Stimulated activated CD4-positive, alpha-beta T cell treated with anti-CD3 and anti-CD28 coated beads, Interleukin-15, amount 100 ng/mL, for 1 hour (primary cell): Measurements from ENCODE around the gene FAN1.
A peak's percentile ranks its signal among the peaks of the same experiment; 100 is the strongest.

Experiments used
- DNase-seq, 2 donors: peaks; one replicate each; pipeline ENCODE4 v3.0.0-alpha.2; 2020; ENCODE audit warnings: low read depth in 1 of 2, low spot score in 1 of 2

The FAN1 gene

DNA sequence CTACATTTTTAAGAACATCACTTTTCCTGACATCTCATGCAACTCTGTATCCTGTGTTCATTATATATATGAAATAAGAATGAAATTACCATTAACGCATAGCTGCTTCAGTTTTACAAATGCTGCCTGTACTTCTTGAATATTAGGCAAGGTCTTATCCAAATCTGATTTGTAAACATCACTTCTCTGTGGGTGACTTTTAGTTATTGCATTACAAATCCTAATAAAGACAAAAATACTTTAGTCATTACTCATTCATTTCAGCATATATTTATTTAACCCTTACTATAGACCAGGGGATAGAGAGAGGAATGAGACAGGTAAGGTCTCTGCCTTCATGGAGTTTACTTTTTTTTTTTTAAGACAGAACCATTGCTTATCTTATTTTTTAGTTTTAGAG is 51.0 kb downstream of the FAN1 start:
- no peak for DNase-seq

DNA sequence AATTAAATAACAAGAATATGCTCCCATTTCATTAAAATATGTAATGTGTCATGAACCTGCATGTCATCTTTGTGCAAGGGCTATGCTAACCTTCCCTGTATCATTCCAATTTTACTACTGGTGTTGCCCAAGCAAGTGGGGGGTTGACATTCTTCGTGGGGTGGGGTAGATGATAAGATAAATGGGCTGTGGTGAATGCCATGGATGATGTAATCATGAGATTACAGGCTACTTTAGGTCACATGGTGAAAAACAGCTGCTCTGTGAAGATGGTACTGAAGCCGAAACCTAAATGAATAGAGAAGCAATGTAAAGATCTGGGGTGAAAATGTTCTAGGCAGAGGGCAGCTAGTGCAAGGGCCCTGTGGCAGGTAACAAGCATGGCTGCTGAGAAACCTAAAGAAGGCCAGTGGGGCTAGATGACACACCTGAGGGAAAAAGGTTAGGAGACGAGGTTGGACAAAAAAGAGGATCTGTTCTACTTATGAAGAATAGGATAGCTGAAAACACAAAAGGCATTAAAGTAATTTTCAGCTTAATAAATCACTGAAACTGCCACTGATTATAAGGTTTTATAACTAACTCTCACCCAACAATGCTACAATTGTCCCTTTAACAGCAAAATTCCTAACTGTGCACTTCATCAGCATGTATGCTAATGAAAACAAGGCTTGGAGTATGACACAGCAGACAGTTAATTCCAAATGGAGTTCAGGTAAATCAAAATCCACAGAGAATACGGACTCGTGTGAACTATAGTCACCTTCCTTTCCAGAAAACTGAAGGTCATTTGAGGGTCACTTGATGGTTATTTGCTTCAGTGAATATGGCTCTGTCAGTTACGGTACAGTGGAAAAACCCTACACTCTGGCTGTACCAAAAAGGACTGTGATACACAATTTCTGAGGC is 52.8 kb downstream of the FAN1 start:
- no peak for DNase-seq

DNA sequence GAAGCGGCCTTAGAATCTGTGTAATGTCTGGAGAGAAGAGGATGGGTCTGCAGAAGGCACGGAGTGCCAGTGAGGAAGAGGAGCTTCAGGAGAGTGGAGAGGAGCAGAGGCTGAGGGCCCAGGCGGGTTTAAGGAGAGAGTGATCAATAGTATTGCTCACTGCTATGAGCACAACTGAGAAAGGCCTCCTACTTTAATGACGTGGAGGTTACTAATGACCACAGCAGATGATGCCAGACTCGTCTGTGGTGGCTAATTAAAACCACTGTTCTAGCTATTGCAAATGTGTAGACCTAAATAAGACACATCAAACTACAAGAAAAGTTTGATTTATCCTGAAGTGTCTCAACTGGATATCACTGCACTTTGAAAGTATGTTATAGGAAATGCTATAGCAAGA is 54.5 kb downstream of the FAN1 start:
- no peak for DNase-seq

DNA sequence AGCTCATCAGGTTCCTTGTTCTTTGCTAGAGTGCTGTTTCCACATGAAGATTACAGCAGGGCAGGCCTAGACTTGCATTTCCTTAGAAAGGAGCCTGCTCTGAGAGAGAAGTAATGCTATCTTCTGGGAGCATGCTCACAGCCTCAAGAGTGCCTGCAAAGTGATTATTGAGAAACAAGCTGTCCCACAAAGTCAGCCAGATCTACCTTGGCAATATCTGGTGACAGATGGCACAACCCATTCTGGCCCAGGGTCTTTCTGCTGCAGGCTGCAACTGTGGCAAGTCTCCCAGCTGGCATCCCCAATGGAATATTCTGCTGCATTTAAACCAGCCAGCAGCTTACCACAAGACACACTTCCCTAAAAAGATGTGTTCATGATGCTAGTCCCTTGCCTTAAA is 58.4 kb downstream of the FAN1 start:
- DNase-seq, result no peak

DNA sequence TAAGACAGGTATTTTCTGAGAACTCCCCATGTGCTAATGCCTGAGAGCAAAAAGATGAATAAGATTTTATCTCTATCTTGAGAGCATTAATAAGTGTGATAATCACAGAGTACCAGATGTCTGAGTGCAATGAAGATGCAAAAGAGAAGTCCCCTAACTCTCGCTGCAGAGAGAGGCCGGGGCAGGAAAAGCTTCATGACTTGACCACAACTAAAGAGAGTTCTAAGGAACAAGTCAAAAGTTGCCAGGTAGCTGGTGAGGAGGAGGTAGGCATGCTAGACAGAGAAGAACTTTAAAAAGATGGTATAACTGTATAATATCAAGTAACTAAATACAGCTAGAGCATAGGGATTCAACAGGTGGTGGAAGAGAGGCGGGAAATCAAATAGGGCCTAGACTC is 58.9 kb downstream of the FAN1 start:
- no peak for DNase-seq

DNA sequence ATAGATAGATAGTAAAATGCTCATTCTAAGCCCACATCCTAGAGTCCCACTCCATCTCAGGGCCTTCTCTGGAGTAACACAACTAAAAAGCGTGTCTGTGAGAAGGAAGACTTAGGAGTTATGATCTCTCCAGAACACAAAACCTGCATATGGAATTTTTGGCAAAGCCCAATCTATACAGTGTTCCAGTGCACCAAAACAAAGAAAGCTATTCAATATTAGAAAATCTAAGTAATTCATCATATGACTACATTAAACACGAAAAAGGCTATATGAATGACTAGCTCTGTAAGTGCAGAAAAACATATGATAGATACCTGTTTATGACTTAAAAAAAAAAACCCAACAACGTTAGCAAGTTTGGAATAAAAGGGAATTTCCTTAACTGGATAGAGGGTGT is 60.0 kb downstream of the FAN1 start:
- DNase-seq, result no peak

DNA sequence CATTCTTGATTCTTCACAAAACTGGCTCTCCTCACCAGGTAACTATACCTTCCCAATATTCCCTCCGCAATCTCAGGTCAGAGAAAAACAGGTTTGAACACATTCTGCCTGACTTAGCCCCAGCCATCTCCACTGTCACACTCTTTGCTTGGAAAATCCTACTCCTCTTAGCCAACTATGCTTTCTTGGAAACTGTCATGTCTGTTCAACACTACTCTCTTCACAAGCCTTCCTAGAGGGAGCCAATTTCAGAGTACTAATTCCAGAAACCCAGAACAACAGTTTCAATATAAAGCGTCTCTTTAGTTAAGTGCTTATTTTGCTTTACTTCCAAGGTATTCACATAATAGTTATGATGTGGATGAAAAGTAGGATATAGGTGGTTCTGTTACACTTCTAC is 66.0 kb downstream of the FAN1 start:
- DNase-seq, result no peak

DNA sequence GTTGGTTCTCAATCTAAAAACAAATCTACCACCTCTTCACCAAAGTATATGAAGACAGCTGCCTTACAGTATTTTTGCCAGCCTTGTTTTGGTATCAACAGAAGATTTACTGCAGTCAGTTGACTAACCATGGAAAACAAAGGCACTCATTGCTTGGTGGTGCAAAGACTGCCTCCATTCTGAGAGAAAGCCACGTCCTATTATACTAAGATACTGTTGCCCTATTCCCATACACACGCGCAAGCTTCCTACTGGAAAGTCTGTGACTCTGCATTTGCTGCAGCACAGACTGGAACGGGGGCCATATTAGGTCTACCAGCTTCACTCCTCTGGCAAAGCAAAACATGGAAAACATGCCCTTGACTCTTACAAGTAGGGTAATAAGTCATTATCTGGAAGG is 69.7 kb downstream of the FAN1 start:
- no peak for DNase-seq

DNA sequence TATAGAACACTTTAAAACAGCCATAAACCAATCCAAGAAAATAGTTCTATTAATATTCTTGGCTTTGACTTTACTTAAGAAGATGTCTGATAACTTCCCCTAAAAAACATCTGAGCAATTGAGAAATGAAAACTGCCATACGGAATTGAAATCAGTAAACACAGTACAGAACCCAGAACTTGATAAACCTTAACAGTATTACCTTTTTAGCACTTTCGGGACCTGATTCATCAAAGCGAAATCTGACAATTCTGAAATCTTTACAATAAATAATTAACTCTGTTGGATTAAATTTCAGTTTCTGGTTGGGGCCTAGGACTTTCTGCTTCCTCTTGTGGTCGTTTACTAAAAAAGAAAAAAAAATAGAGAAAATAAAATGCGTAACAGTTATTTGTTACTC is 70.4 kb downstream of the FAN1 start:
- DNase-seq, result no peak

DNA sequence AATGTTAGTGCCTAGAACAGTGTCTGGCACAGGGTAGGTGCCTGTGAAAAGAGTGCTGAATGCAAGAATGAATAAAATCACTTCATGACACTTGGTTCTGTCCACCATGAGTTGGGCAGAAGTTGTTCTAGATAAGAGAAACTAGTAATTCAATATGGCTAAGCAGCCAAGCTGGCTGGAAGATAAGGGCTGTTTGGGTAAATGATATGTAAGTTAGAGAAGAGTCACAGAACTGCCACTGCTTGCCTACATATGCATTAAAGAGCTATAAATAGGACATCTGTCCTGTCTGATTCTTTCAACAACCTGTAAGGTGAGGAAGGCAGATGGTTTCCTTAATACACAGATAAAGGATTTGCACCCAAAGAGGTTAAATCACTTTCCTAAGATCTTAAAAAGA is 74.6 kb downstream of the FAN1 start:
- DNase-seq, result no peak

DNA sequence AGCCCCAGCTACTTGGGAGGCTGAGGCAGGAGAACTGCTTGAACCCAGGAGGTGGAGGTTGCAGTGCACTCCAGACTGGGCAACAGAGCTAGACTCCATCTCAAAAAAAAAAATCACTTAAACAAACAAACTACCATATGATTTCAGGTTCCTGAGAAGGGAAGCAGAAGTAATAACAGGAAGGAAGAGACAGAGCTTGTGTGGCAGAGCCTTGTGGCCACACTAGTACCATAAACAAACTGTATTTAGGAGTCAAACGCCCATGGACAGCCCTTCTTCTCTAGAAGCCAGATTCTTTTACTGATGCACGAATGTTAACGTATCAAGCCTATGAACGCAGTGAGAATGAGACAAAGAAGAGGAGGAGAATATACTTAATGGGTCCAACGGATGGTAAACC is 75.7 kb downstream of the FAN1 start:
- no peak for DNase-seq

DNA sequence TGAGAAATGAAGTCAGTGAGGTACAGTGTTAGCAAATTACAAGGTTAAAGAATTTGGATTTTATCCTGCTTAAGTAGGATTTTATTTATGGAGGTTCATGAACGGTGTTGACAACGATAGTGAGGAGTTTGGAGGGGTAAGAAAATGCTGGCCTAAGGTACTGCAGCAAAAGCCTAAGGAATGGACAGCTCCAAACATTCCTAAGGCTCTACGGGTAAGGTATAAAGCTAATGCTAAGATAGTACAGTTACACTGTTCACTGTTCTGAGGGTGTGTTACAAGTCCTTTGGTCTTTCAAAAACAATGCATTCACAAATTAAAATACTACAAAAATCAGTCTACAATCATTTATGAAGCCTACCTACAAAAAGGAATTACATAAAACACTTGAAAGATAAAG is 80.4 kb downstream of the FAN1 start:
- no peak for DNase-seq

DNA sequence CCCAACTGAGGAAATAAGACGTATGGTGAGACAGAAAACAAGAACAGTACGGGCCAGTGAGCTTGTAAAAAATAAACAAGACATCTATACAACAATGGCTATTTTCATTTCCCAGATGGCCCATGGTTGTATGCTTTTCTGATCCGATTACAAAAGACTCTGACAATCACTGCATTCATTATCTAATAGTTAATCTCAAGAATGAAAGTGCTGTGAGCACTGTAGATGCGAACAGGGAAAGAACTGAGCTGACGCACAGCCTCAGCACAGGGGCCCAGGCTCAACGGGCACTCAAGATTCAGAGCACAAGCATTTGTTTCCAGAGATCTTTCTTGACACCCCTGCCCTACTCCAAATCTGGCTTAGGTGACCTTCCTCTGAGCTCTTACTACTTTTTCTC is 80.8 kb downstream of the FAN1 start:
- DNase-seq, result no peak

DNA sequence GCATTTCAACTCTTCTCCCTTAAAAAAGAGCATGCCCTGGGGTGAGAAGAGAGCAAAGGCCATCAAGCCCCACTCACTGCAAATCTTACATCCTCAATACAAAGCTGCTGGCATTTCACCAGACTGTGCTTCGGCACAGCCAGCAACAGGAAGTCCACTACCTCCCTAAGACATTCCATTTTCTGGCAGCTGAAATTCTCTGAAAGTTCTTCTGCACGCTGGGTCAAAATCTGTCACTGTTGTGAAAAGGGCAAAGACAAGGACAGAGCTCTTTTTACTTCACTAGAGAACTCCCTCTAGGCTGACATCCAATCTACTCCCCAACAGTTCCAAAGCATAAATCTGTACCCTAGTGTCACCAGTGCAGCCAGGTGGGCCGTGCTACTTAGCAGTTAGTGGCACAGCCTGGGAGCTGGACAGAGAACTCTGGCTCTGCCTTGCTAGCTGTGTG is 81.4 kb downstream of the FAN1 start:
- DNase-seq, result no peak

DNA sequence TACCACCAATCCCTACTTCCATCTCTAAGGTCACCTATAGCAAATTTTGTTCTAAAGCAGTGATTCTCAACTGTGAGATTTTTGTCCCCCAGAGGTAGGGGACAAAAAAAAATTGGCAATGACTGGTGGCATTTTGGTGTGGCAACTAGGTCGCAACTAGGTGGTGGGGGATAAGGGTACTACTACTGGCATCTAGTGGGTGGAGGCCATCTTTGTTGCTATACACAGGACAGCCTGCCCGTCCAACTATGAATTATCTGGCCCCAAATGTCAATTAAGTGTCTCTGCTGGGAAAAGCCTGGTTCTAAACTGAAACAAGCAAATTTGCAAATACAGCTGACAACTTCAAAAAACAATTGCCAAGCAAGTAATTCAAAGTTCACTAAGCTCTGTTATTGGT is 86.3 kb downstream of the FAN1 start:
- DNase-seq, result no peak

DNA sequence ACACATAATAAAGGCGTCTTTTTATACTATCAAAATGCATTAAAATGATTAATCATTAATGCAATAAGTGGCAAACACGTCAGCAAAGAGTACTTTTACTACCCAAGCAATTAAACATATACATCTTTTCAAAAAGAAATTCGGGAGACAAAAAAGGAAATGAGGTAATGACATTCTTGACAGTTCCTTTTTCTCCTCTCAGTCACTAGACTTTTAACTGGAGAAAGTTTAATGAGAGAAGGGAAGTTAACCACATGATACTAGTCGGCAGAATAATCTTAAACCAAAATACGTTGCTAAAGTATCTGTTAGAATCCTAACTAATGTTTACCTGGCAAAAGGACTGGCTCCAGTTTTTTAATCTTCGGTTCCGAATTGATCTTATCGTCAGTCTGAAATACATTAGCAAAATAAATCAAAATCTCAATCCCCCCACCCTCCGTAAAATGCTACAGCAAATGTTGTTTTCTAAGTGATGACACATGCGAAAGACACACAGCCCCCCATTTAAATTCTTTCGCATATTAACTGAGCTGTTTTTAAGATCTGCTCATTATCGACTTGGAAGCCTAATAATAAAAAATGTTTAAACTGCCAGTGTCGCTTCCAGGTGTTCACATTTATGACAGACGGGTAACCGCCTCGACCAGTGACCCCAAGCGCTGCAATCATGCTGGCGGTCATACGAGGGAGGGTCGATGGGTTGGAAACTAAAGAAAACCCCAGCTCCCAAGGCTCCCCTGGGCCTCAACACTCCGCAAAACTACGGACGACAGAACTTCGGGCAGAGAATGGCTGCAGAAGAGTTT is 86.9 kb downstream of the FAN1 start:
- no peak for DNase-seq

DNA sequence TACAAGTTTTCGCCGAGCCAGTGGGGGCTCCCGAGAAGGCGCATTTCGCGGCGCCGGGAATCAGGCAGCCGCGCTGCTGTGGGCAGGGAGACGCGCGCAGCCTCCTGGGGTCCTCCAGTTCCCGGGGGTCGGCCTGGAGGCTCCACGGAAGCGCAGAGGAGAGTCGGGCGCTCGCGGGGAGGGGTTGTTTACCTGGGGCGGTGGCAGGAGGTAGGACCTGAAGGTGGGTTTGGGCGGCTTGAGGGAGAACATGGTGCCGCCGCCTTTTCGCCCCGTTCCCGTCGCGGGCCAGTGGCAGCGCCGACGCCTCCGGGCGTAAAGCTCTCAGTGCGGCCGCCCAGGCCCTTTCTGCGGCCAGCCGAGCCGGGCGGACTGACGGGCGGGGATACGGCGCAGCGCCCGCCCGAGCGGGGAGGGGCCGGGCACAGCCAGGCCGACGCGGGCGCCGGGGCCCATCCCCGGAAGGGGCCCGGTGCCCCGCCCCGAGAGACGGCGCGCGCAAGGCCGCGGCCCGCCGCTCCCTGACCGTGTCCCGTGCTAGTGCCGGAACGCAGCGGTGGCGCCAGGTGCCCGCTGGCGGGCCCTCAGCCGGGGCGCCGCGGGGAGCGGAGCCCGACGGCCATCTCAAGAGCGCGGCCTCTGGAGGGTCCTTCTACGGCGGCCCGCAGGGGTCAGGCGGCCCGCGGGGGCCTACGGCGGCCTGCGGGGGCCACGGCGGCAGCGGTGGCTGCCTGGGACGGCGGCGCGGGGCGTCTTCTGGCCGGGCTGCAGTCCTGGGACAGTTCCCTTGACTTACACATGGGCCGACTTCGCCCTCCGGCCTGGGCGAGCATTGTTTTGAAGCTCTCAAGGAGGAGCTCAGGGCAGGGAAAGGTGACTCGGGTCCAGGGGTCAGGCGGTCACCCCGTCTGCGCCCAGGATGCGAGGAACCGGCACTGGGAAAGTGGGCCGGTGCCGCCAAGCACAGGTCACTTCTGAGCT is 87.8 kb downstream of the FAN1 start, which contains the start of gene MTMR10:
TSS of gene MTMR10 (minus strand) at position 374 of the 981 bp plus-strand sequence. CDS start at position 252, 122 bp downstream.
- DNase-seq, result peak; percentile 51 to 61

DNA sequence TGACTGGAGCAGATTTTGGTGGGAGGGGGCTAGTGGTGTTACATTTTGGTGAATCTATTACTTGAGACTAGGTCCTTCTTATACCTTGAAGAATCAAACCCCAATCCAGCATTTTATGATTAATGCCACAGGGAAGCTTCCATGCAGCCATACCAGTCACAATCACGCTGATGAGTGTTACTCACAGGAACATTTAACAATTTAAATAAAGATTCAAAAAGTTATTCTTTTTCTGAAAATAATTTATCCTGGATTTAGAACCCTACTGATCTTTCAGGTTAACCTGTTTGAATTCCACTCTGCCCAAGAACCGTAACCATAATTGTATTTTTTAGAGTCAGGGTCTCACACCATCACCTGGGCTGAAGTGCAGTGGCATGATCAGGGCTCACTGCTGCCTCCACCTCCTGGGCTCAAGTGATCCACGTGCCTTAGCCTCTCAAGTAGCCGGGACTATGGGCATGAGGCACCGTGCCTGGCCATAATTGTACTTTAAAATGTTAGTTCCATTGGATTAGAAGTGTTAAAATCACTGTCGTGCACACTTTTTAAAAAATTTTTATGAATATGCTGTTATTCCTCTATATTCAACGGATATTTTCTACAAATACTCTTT is 88.6 kb downstream of the FAN1 start:
- DNase-seq, result no peak
